Measurements from ENCODE around the gene CDK1. TPM values are rescaled to one million over a fixed set of nuclear protein-coding genes. Genes with fewer than 3 reads are reported as not detected.

CDK1 gene
- total RNA-seq, 1 experiment from 2014 or later = 199 TPM

GRCh38 chr10:60820093-60820754 lies 41.9 kb downstream of the CDK1 start:
- Mint-ChIP-seq H3K27me3 (ENCODE audit: insufficient read depth, unreplicated experiment) (peaks cover 13% of the 10 kb centered on the region), H3K27ac (ENCODE audit: unreplicated experiment) (no peak overlapping the region), H3K36me3 (ENCODE audit: insufficient read depth, unreplicated experiment) (no peaks in the 10 kb centered on the region), H3K4me1 (ENCODE audit: low read depth, unreplicated experiment) (no peaks in the 10 kb centered on the region), H3K9me3 (ENCODE audit: unreplicated experiment) (no peaks in the 10 kb centered on the region), H3K4me3 (ENCODE audit: unreplicated experiment) (no peak overlapping the region)
- CTCF ChIA-PET = interaction anchor here (0.9 to 1.0 kb wide), 4 partner anchors 27 to 147 kb away, joined by 3 to 4 read pairs (median 3); no protein-coding TSS in a partner anchor
- TF ChIP-seq, protein P1, sequence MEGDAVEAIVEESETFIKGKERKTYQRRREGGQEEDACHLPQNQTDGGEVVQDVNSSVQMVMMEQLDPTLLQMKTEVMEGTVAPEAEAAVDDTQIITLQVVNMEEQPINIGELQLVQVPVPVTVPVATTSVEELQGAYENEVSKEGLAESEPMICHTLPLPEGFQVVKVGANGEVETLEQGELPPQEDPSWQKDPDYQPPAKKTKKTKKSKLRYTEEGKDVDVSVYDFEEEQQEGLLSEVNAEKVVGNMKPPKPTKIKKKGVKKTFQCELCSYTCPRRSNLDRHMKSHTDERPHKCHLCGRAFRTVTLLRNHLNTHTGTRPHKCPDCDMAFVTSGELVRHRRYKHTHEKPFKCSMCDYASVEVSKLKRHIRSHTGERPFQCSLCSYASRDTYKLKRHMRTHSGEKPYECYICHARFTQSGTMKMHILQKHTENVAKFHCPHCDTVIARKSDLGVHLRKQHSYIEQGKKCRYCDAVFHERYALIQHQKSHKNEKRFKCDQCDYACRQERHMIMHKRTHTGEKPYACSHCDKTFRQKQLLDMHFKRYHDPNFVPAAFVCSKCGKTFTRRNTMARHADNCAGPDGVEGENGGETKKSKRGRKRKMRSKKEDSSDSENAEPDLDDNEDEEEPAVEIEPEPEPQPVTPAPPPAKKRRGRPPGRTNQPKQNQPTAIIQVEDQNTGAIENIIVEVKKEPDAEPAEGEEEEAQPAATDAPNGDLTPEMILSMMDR (IDR thresholded peaks at IDR 0.05; ENCODE audit: insufficient read depth in 1 of 2, low read depth in 1 of 2, low read length in 1 of 2, severe bottlenecking in 1 of 2, unreplicated experiment in 1 of 2) = peak; percentile 49 to 55
- POLR2A ChIA-PET = no interaction called here
- intact Hi-C loops (cut with micrococcal nuclease; ENCODE audit: unreplicated experiment) = loop anchor here (1.0 kb wide), 1 partner anchor 144 kb away; no protein-coding TSS in a partner anchor
- Histone ChIP-seq H3K27me3 (replicated peaks; ENCODE audit: control insufficient read depth, insufficient read depth, low read length) (no peaks in the 10 kb centered on the region), H3K9me3 (no peaks in the 10 kb centered on the region), H3K4me3 (ENCODE audit: low read depth, low read length) (no peak overlapping the region), H3K36me3 (ENCODE audit: control insufficient read depth, insufficient read depth, low read length) (no peaks in the 10 kb centered on the region), H3K4me1 (no peaks in the 10 kb centered on the region)
- no TSS peak for BruUV-seq (replicated peaks)
- DNase-seq = no peak

- DNase-seq = no peak
- Histone ChIP-seq H3K27me3 (replicated peaks; ENCODE audit: control insufficient read depth, insufficient read depth, low read length) (no peaks in the 10 kb centered on the region), H3K36me3 (ENCODE audit: control insufficient read depth, insufficient read depth, low read length) (no peaks in the 10 kb centered on the region), H3K4me3 (ENCODE audit: low read depth, low read length) (no peak overlapping the region), H3K4me1 (no peaks in the 10 kb centered on the region), H3K9me3 (no peaks in the 10 kb centered on the region)
- H3K4me3 Mint-ChIP-seq (ENCODE audit: unreplicated experiment) = no peak overlapping the region
- ChIA-PET POLR2A (no interaction called here), CTCF (no interaction called here)
- TF ChIP-seq, protein P1 (IDR thresholded peaks at IDR 0.05; ENCODE audit: insufficient read depth in 1 of 2, low read depth in 1 of 2, low read length in 1 of 2, severe bottlenecking in 1 of 2, unreplicated experiment in 1 of 2) = no peak
- H3K36me3 Mint-ChIP-seq (ENCODE audit: insufficient read depth, unreplicated experiment) = no peaks in the 10 kb centered on the region
- no TSS peak for BruUV-seq (replicated peaks)
- no peaks in the 10 kb centered on the region for H3K9me3 Mint-ChIP-seq (ENCODE audit: unreplicated experiment)
- intact Hi-C loops (cut with micrococcal nuclease; ENCODE audit: unreplicated experiment) = no loop called here
- peaks cover 13% of the 10 kb centered on the region for H3K27me3 Mint-ChIP-seq (ENCODE audit: insufficient read depth, unreplicated experiment)
- no peak overlapping the region for H3K27ac Mint-ChIP-seq (ENCODE audit: unreplicated experiment)
- H3K4me1 Mint-ChIP-seq (ENCODE audit: low read depth, unreplicated experiment) = no peaks in the 10 kb centered on the region
Observed at GRCh38 chr10:60821656-60822055, 43.4 kb downstream of the CDK1 start.

- no peaks in the 10 kb centered on the region for H3K36me3 ChIP-seq (ENCODE audit: control insufficient read depth, insufficient read depth, low read length)
- DNase-seq = no peak
- peaks cover 13% of the 10 kb centered on the region for H3K27me3 Mint-ChIP-seq (ENCODE audit: insufficient read depth, unreplicated experiment)
- H3K4me1 ChIP-seq = no peaks in the 10 kb centered on the region
- POLR2A ChIA-PET = no interaction called here
- H3K27ac Mint-ChIP-seq (ENCODE audit: unreplicated experiment) = no peak overlapping the region
- H3K4me3 ChIP-seq (ENCODE audit: low read depth, low read length) = no peak overlapping the region
- no TSS peak for BruUV-seq (replicated peaks)
- H3K4me3 Mint-ChIP-seq (ENCODE audit: unreplicated experiment) = no peak overlapping the region
- H3K9me3 ChIP-seq = no peaks in the 10 kb centered on the region
- no peaks in the 10 kb centered on the region for H3K36me3 Mint-ChIP-seq (ENCODE audit: insufficient read depth, unreplicated experiment)
- no peaks in the 10 kb centered on the region for H3K4me1 Mint-ChIP-seq (ENCODE audit: low read depth, unreplicated experiment)
- intact Hi-C loops (cut with micrococcal nuclease; ENCODE audit: unreplicated experiment) = no loop called here
- TF ChIP-seq, protein P1 (IDR thresholded peaks at IDR 0.05; ENCODE audit: insufficient read depth in 1 of 2, low read depth in 1 of 2, low read length in 1 of 2, severe bottlenecking in 1 of 2, unreplicated experiment in 1 of 2) = no peak
- no peaks in the 10 kb centered on the region for H3K27me3 ChIP-seq (replicated peaks; ENCODE audit: control insufficient read depth, insufficient read depth, low read length)
- H3K9me3 Mint-ChIP-seq (ENCODE audit: unreplicated experiment) = no peaks in the 10 kb centered on the region
- CTCF ChIA-PET = no interaction called here
Observed at GRCh38 chr10:60822809-60823208, 44.5 kb downstream of the CDK1 start.
